ENCODE data around the gene INVS. TPM values are rescaled to one million over a fixed set of nuclear protein-coding genes. Genes with fewer than 3 reads are reported as not detected.

Gene INVS
- total and polyA plus RNA-seq, 4 donors, result 5.7 to 28.1 (median 10.0) TPM

GRCh38 chr9:100049551-100049950, 49.5 kb upstream of the INVS start:
- Histone ChIP-seq H3K9me3 (ENCODE audit: control insufficient read depth in 4 of 4, low read length in 3 of 4) (no peaks in the 10 kb centered on the region), H3K4me3 (ENCODE audit: low read depth in 1 of 3, low read length in 3 of 3) (no peak overlapping the region), H3K27ac (ENCODE audit: low read depth in 1 of 2, low read length in 2 of 2) (no peak overlapping the region), H3K4me1 (ENCODE audit: control insufficient read depth in 4 of 4, insufficient read depth in 4 of 4, low read length in 3 of 4) (no peaks in the 10 kb centered on the region), H3K27me3 (ENCODE audit: control insufficient read depth in 4 of 4, insufficient read depth in 4 of 4, low read length in 3 of 4) (no peaks in the 10 kb centered on the region), H3K36me3 (ENCODE audit: control insufficient read depth in 4 of 4, insufficient read depth in 3 of 4, low read depth in 1 of 4, low read length in 3 of 4) (peaks cover 2 to 19% (median 9%) of the 10 kb centered on the region in 4 donors), H3K9ac (ENCODE audit: low read depth in 1 of 2, low read length in 2 of 2) (no peak overlapping the region)
- TF ChIP-seq ATF3 (IDR thresholded peaks at IDR 0.05) (no peak), GABPA (IDR thresholded peaks at IDR 0.05 in 1 of 2, conservative IDR thresholded peaks at IDR 0.05 in 1 of 2) (no peak), JUND (IDR thresholded peaks at IDR 0.05) (no peak), MAX (IDR thresholded peaks at IDR 0.05) (no peak), CTCF (IDR thresholded peaks at IDR 0.05; ENCODE audit: low read depth, low read length, missing input control) (no peak), RXRA (IDR thresholded peaks at IDR 0.05) (no peak), FOXA2 (IDR thresholded peaks at IDR 0.05) (no peak), FOXA1 (IDR thresholded peaks at IDR 0.05) (no peak), ZBTB33 (IDR thresholded peaks at IDR 0.05) (no peak)
- WGBS, result 82% methylated on average over 1 of the region's 1 CpG
- DNase-seq (ENCODE audit: low spot score), result no peak

GRCh38 chr9:100052375-100052774, 46.7 kb upstream of the INVS start:
- no peaks in the 10 kb centered on the region for H3K9me3 ChIP-seq (ENCODE audit: control insufficient read depth in 4 of 4, low read length in 3 of 4)

GRCh38 chr9:100056561-100056960, 42.5 kb upstream of the INVS start:
- no peak for DNase-seq (ENCODE audit: low spot score)
- Histone ChIP-seq H3K27me3 (ENCODE audit: control insufficient read depth in 4 of 4, insufficient read depth in 4 of 4, low read length in 3 of 4) (no peaks in the 10 kb centered on the region), H3K36me3 (ENCODE audit: control insufficient read depth in 4 of 4, insufficient read depth in 3 of 4, low read depth in 1 of 4, low read length in 3 of 4) (peaks cover 1 to 23% (median 15%) of the 10 kb centered on the region in 4 donors), H3K4me1 (ENCODE audit: control insufficient read depth in 4 of 4, insufficient read depth in 4 of 4, low read length in 3 of 4) (no peaks in the 10 kb centered on the region), H3K27ac (ENCODE audit: low read depth in 1 of 2, low read length in 2 of 2) (no peak overlapping the region), H3K9ac (ENCODE audit: low read depth in 1 of 2, low read length in 2 of 2) (no peak overlapping the region), H3K4me3 (ENCODE audit: low read depth in 1 of 3, low read length in 3 of 3) (no peak overlapping the region), H3K9me3 (ENCODE audit: control insufficient read depth in 4 of 4, low read length in 3 of 4) (no peaks in the 10 kb centered on the region)
- no peak for TF ChIP-seq HNF4A (conservative IDR thresholded peaks at IDR 0.05)
- no peak for TF ChIP-seq ATF3 (IDR thresholded peaks at IDR 0.05)
- TF ChIP-seq CTCF (IDR thresholded peaks at IDR 0.05; ENCODE audit: low read depth, low read length, missing input control), result no peak
- no peak for TF ChIP-seq TAF1 (conservative IDR thresholded peaks at IDR 0.05)
- TF ChIP-seq RAD21 (IDR thresholded peaks at IDR 0.05), result no peak
- no peak for TF ChIP-seq SP1 (IDR thresholded peaks at IDR 0.05)
- WGBS, result 96% methylated on average over 2 of the region's 2 CpGs

More at GRCh38 chr9:100052375-100052774, 46.7 kb upstream of the INVS start:
- H3K9ac ChIP-seq (ENCODE audit: low read depth in 1 of 2, low read length in 2 of 2), result no peak overlapping the region
- WGBS, result 85% methylated on average over 6 of the region's 6 CpGs
- peaks cover 2 to 25% (median 15%) of the 10 kb centered on the region in 4 donors for H3K36me3 ChIP-seq (ENCODE audit: control insufficient read depth in 4 of 4, insufficient read depth in 3 of 4, low read depth in 1 of 4, low read length in 3 of 4)
- H3K27ac ChIP-seq (ENCODE audit: low read depth in 1 of 2, low read length in 2 of 2), result no peak overlapping the region
- TF ChIP-seq HNF4G (IDR thresholded peaks at IDR 0.05), result no peak
- TF ChIP-seq RXRA (IDR thresholded peaks at IDR 0.05), result no peak
- TF ChIP-seq FOXA1 (IDR thresholded peaks at IDR 0.05), result no peak
- no peak for TF ChIP-seq FOXA2 (IDR thresholded peaks at IDR 0.05)
- TF ChIP-seq HNF4A (conservative IDR thresholded peaks at IDR 0.05), result no peak
- TF ChIP-seq GABPA (IDR thresholded peaks at IDR 0.05 in 1 of 2, conservative IDR thresholded peaks at IDR 0.05 in 1 of 2), result no peak
- no peak for TF ChIP-seq EGR1 (IDR thresholded peaks at IDR 0.05; ENCODE audit: low read depth in 2 of 2)
- no peak for TF ChIP-seq MAX (IDR thresholded peaks at IDR 0.05)
- H3K27me3 ChIP-seq (ENCODE audit: control insufficient read depth in 4 of 4, insufficient read depth in 4 of 4, low read length in 3 of 4), result no peaks in the 10 kb centered on the region
- DNase-seq (ENCODE audit: low spot score), result no peak
- no peak overlapping the region for H3K4me3 ChIP-seq (ENCODE audit: low read depth in 1 of 3, low read length in 3 of 3)
- no peaks in the 10 kb centered on the region for H3K4me1 ChIP-seq (ENCODE audit: control insufficient read depth in 4 of 4, insufficient read depth in 4 of 4, low read length in 3 of 4)

All from liver (tissue), 9 donors.